NCI-H2029 treated with DMSO at 0.1 percent for 48 hours (cell line): ENCODE results near the gene STK32C.

ENCODE experiments used
- DNase-seq: peaks from one replicate; lab custom pipeline; 2025; lab: John Stamatoyannopoulos, UW

Gene STK32C

GRCh38 chr10:132282667-132283603 lies 24.8 kb downstream of the STK32C start:
- DNase-seq, result no peak

- no peak for DNase-seq
Measured at GRCh38 chr10:132281915-132282666, 25.7 kb downstream of the STK32C start.

GRCh38 chr10:132280646-132281074 lies 27.1 kb downstream of the STK32C start:
- DNase-seq, result no peak

GRCh38 chr10:132279873-132280645 lies 27.7 kb downstream of the STK32C start:
- DNase-seq, result no peak

GRCh38 chr10:132277311-132277741 lies 30.4 kb downstream of the STK32C start:
- DNase-seq, result no peak

GRCh38 chr10:132276706-132277105 lies 31.0 kb downstream of the STK32C start:
- DNase-seq, result no peak

- DNase-seq, result no peak
Measured at GRCh38 chr10:132276179-132276675, 31.5 kb downstream of the STK32C start.

GRCh38 chr10:132275426-132276178 lies 32.1 kb downstream of the STK32C start:
- DNase-seq, result no peak

GRCh38 chr10:132274986-132275385 lies 32.8 kb downstream of the STK32C start:
- no peak for DNase-seq

- no peak for DNase-seq
Measured at GRCh38 chr10:132274581-132274980, 33.2 kb downstream of the STK32C start.

- DNase-seq, result no peak
Measured at GRCh38 chr10:132273966-132274365, 33.8 kb downstream of the STK32C start.

- DNase-seq, result no peak
Measured at GRCh38 chr10:132273304-132273944, 34.3 kb downstream of the STK32C start.

- no peak for DNase-seq
Measured at GRCh38 chr10:132272231-132272971, 35.3 kb downstream of the STK32C start.

- DNase-seq, result no peak
Measured at GRCh38 chr10:132271458-132272230, 36.1 kb downstream of the STK32C start.

- no peak for DNase-seq
Measured at GRCh38 chr10:132270721-132271457, 36.9 kb downstream of the STK32C start.

- DNase-seq, result no peak
Measured at GRCh38 chr10:132270256-132270655, 37.5 kb downstream of the STK32C start.

GRCh38 chr10:132269266-132270230 lies 38.2 kb downstream of the STK32C start:
- no peak for DNase-seq
